ENCODE results near the gene OGDHL. TPM values are rescaled to one million over a fixed set of nuclear protein-coding genes. Genes with fewer than 3 reads are reported as not detected.
A peak's percentile ranks its signal among the peaks of the same experiment; 100 is the strongest.

Gene OGDHL
- total RNA-seq, 1 experiment from 2014 or later = 2.6 TPM

GRCh38 chr10:49740346-49741107 lies 21.6 kb downstream of the OGDHL start:
- Histone ChIP-seq H3K4me3 (ENCODE audit: low read length) (no peak overlapping the region), H3K4me2 (ENCODE audit: low read length) (no peak overlapping the region), H2AFZ (ENCODE audit: low read length) (no peak overlapping the region), H3K36me3 (ENCODE audit: low read depth, low read length) (no peaks in the 10 kb centered on the region), H3K27ac (ENCODE audit: low read length) (no peak overlapping the region), H3K27me3 (ENCODE audit: low read length) (no peaks in the 10 kb centered on the region), H3K9me2 (replicated peaks; ENCODE audit: low read length) (no peaks in the 10 kb centered on the region), H3K79me2 (ENCODE audit: low read length) (no peaks in the 10 kb centered on the region), H4K20me1 (ENCODE audit: low read length) (no peaks in the 10 kb centered on the region), H3F3A (ENCODE audit: low read length, unreplicated experiment) (no peaks in the 10 kb centered on the region), H3K9ac (ENCODE audit: low read length) (no peak overlapping the region), H3K4me1 (ENCODE audit: insufficient read depth, low read length) (peaks cover 18% of the 10 kb centered on the region), H3K9me3 (ENCODE audit: low read length) (no peaks in the 10 kb centered on the region)
- ChIA-PET POLR2A (ENCODE audit: unreplicated experiment) (no interaction called here), CTCF (no interaction called here)
- DNase-seq = no peak
- BruUV-seq (replicated peaks) = no TSS peak
- TF ChIP-seq, protein P1, sequence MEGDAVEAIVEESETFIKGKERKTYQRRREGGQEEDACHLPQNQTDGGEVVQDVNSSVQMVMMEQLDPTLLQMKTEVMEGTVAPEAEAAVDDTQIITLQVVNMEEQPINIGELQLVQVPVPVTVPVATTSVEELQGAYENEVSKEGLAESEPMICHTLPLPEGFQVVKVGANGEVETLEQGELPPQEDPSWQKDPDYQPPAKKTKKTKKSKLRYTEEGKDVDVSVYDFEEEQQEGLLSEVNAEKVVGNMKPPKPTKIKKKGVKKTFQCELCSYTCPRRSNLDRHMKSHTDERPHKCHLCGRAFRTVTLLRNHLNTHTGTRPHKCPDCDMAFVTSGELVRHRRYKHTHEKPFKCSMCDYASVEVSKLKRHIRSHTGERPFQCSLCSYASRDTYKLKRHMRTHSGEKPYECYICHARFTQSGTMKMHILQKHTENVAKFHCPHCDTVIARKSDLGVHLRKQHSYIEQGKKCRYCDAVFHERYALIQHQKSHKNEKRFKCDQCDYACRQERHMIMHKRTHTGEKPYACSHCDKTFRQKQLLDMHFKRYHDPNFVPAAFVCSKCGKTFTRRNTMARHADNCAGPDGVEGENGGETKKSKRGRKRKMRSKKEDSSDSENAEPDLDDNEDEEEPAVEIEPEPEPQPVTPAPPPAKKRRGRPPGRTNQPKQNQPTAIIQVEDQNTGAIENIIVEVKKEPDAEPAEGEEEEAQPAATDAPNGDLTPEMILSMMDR (conservative IDR thresholded peaks at IDR 0.05; ENCODE audit: low read depth, low read length) = no peak
- TF ChIP-seq EZH2 (IDR thresholded peaks at IDR 0.05; ENCODE audit: low read length, unreplicated experiment) = no peak
- no peak for TF ChIP-seq EZH2phosphoT487 (IDR thresholded peaks at IDR 0.05; ENCODE audit: borderline replicate concordance, low read length)
- no peak for ATAC-seq
- intact Hi-C loops (cut with micrococcal nuclease) = no loop called here

GRCh38 chr10:49739426-49739825 lies 22.7 kb downstream of the OGDHL start:
- Histone ChIP-seq H3K9me3 (ENCODE audit: low read length) (no peaks in the 10 kb centered on the region), H2AFZ (ENCODE audit: low read length) (no peak overlapping the region), H3K36me3 (ENCODE audit: low read depth, low read length) (no peaks in the 10 kb centered on the region), H3K79me2 (ENCODE audit: low read length) (no peaks in the 10 kb centered on the region), H3K27me3 (ENCODE audit: low read length) (no peaks in the 10 kb centered on the region), H3K9ac (ENCODE audit: low read length) (no peak overlapping the region), H3K4me1 (ENCODE audit: insufficient read depth, low read length) (peaks cover 29% of the 10 kb centered on the region), H4K20me1 (ENCODE audit: low read length) (no peaks in the 10 kb centered on the region), H3K27ac (ENCODE audit: low read length) (no peak overlapping the region), H3F3A (ENCODE audit: low read length, unreplicated experiment) (no peaks in the 10 kb centered on the region), H3K4me2 (ENCODE audit: low read length) (no peak overlapping the region), H3K9me2 (replicated peaks; ENCODE audit: low read length) (no peaks in the 10 kb centered on the region), H3K4me3 (ENCODE audit: low read length) (no peak overlapping the region)
- DNase-seq (no peak), ATAC-seq (no peak)
- CTCF ChIA-PET = no interaction called here
- BruUV-seq (replicated peaks) = no TSS peak
- intact Hi-C loops (cut with micrococcal nuclease) = no loop called here
- TF ChIP-seq, protein P1 (conservative IDR thresholded peaks at IDR 0.05; ENCODE audit: low read depth, low read length) = no peak
- TF ChIP-seq EZH2 (IDR thresholded peaks at IDR 0.05; ENCODE audit: low read length, unreplicated experiment) (no peak), EZH2phosphoT487 (IDR thresholded peaks at IDR 0.05; ENCODE audit: borderline replicate concordance, low read length) (no peak)
- POLR2A ChIA-PET (ENCODE audit: unreplicated experiment) = no interaction called here

GRCh38 chr10:49738616-49739360 lies 23.3 kb downstream of the OGDHL start:
- Histone ChIP-seq H3K27me3 (ENCODE audit: low read length) (no peaks in the 10 kb centered on the region), H2AFZ (ENCODE audit: low read length) (no peak overlapping the region), H3K4me1 (ENCODE audit: insufficient read depth, low read length) (peaks cover 35% of the 10 kb centered on the region), H3K9me3 (ENCODE audit: low read length) (no peaks in the 10 kb centered on the region), H3K4me2 (ENCODE audit: low read length) (0 out of 2 replicates have a peak overlapping the region, but pooled peaks have one; percentile 12), H4K20me1 (ENCODE audit: low read length) (no peaks in the 10 kb centered on the region), H3K36me3 (ENCODE audit: low read depth, low read length) (no peaks in the 10 kb centered on the region), H3K4me3 (ENCODE audit: low read length) (no peak overlapping the region), H3F3A (ENCODE audit: low read length, unreplicated experiment) (no peaks in the 10 kb centered on the region), H3K79me2 (ENCODE audit: low read length) (no peaks in the 10 kb centered on the region), H3K9ac (ENCODE audit: low read length) (no peak overlapping the region), H3K9me2 (replicated peaks; ENCODE audit: low read length) (no peaks in the 10 kb centered on the region), H3K27ac (ENCODE audit: low read length) (no peak overlapping the region)
- intact Hi-C loops (cut with micrococcal nuclease) = no loop called here
- no peak for ATAC-seq
- CTCF ChIA-PET = no interaction called here
- BruUV-seq (replicated peaks) = no TSS peak
- POLR2A ChIA-PET (ENCODE audit: unreplicated experiment) = no interaction called here
- no peak for TF ChIP-seq EZH2phosphoT487 (IDR thresholded peaks at IDR 0.05; ENCODE audit: borderline replicate concordance, low read length)
- no peak for TF ChIP-seq EZH2 (IDR thresholded peaks at IDR 0.05; ENCODE audit: low read length, unreplicated experiment)
- TF ChIP-seq, protein P1 (conservative IDR thresholded peaks at IDR 0.05; ENCODE audit: low read depth, low read length) = no peak
- DNase-seq = no peak
